Measurements from ENCODE around the gene TNRC18.
"Not testable (repeated sequence)": the region's sequence is repeated elsewhere in the genome, so short reads cannot be mapped to it uniquely, and the experiment has no call there.

TNRC18 gene

GRCh38 chr7:5345671-5346070 is 78.0 kb downstream of the TNRC18 start:
- DNase-seq: no peak

GRCh38 chr7:5345171-5345570 is 78.5 kb downstream of the TNRC18 start:
- DNase-seq: no peak

GRCh38 chr7:5344342-5344741 is 79.3 kb downstream of the TNRC18 start:
- no peak for DNase-seq

- DNase-seq: no peak
Observed at GRCh38 chr7:5343884-5344283, 79.8 kb downstream of the TNRC18 start.

GRCh38 chr7:5342631-5343030 is 81.0 kb downstream of the TNRC18 start:
- DNase-seq: no peak

GRCh38 chr7:5339955-5340354 is 83.7 kb downstream of the TNRC18 start:
- DNase-seq: no peak

- no peak for DNase-seq
Observed at GRCh38 chr7:5337047-5337446, 86.6 kb downstream of the TNRC18 start.

- no peak for DNase-seq
Observed at GRCh38 chr7:5334671-5335070, 89.0 kb downstream of the TNRC18 start.

- DNase-seq: no peak
Observed at GRCh38 chr7:5333121-5334045, 90.3 kb downstream of the TNRC18 start.

GRCh38 chr7:5332579-5332978 is 91.1 kb downstream of the TNRC18 start:
- DNase-seq: no peak

- no peak for DNase-seq
Observed at GRCh38 chr7:5330288-5330687, 93.3 kb downstream of the TNRC18 start.

- no peak for DNase-seq
Observed at GRCh38 chr7:5324961-5325360, 98.7 kb downstream of the TNRC18 start.

- DNase-seq: not testable (repeated sequence)
Observed at GRCh38 chr7:5323800-5324781, 99.5 kb downstream of the TNRC18 start.

- no peak for DNase-seq
Observed at GRCh38 chr7:5322621-5323410, 100.8 kb downstream of the TNRC18 start.

GRCh38 chr7:5320802-5321396 is 102.7 kb downstream of the TNRC18 start:
- DNase-seq: no peak

- DNase-seq: no peak
Observed at GRCh38 chr7:5320391-5320790, 103.2 kb downstream of the TNRC18 start.

GRCh38 chr7:5318613-5319012 is 105.0 kb downstream of the TNRC18 start:
- not testable (repeated sequence) for DNase-seq

- no peak for DNase-seq
Observed at GRCh38 chr7:5315761-5316160, 107.9 kb downstream of the TNRC18 start.

GRCh38 chr7:5314864-5315263 is 108.8 kb downstream of the TNRC18 start:
- DNase-seq: no peak

GRCh38 chr7:5313076-5313885 is 110.4 kb downstream of the TNRC18 start:
- DNase-seq: not testable (repeated sequence)

Data from NCI-H526 treated with DMSO at 0.1 percent for 48 hours (cell line).